Measurements from ENCODE around the gene B9D2.
"Not testable (repeated sequence)": the region's sequence is repeated elsewhere in the genome, so short reads cannot be mapped to it uniquely, and the experiment has no call there.

B9D2 gene

GRCh38 chr19:41409288-41409687 is 45.3 kb upstream of the B9D2 start:
- Histone ChIP-seq H3K36me3 (replicated peaks) (no peaks in the 10 kb centered on the region), H3K27me3 (replicated peaks) (no peaks in the 10 kb centered on the region), H3K4me3 (ENCODE audit: low read depth, low read length) (no peak overlapping the region), H3K27ac (no peak overlapping the region)
- in situ Hi-C loops (cut with HindIII; ENCODE audit: low pct_ligation_motif_present, low sequenced_read_pairs) = no loop called here
- no peak for TF ChIP-seq CTCF (IDR thresholded peaks at IDR 0.05; ENCODE audit: low read depth, low read length, missing control alignments)
- DNase-seq = no peak

GRCh38 chr19:41408846-41409245 is 44.9 kb upstream of the B9D2 start:
- H3K27me3 ChIP-seq (replicated peaks); H3K4me3 ChIP-seq (ENCODE audit: low read depth, low read length): not testable (repeated sequence)

GRCh38 chr19:41408256-41408655 is 44.3 kb upstream of the B9D2 start:
- no peak for TF ChIP-seq CTCF (IDR thresholded peaks at IDR 0.05; ENCODE audit: low read depth, low read length, missing control alignments)
- no peak overlapping the region for H3K4me3 ChIP-seq (ENCODE audit: low read depth, low read length)
- H3K27ac ChIP-seq = no peak overlapping the region
- in situ Hi-C loops (cut with HindIII; ENCODE audit: low pct_ligation_motif_present, low sequenced_read_pairs) = no loop called here
- no peaks in the 10 kb centered on the region for H3K27me3 ChIP-seq (replicated peaks)
- DNase-seq = no peak
- no peaks in the 10 kb centered on the region for H3K36me3 ChIP-seq (replicated peaks)

More at GRCh38 chr19:41408846-41409245, 44.9 kb upstream of the B9D2 start:
- H3K27ac ChIP-seq; in situ Hi-C loops (cut with HindIII; ENCODE audit: low pct_ligation_motif_present, low sequenced_read_pairs); H3K36me3 ChIP-seq (replicated peaks); DNase-seq: not testable (repeated sequence)

- no peak for TF ChIP-seq CTCF (IDR thresholded peaks at IDR 0.05; ENCODE audit: low read depth, low read length, missing control alignments)
- no peak for DNase-seq
- no peaks in the 10 kb centered on the region for H3K36me3 ChIP-seq (replicated peaks)
- no peak overlapping the region for H3K27ac ChIP-seq
- no peaks in the 10 kb centered on the region for H3K27me3 ChIP-seq (replicated peaks)
- in situ Hi-C loops (cut with HindIII; ENCODE audit: low pct_ligation_motif_present, low sequenced_read_pairs) = no loop called here
- H3K4me3 ChIP-seq (ENCODE audit: low read depth, low read length) = no peak overlapping the region
Observed at GRCh38 chr19:41407271-41407670, 43.3 kb upstream of the B9D2 start.

GRCh38 chr19:41405776-41406175 is 41.8 kb upstream of the B9D2 start:
- no peaks in the 10 kb centered on the region for H3K27me3 ChIP-seq (replicated peaks)
- in situ Hi-C loops (cut with HindIII; ENCODE audit: low pct_ligation_motif_present, low sequenced_read_pairs) = no loop called here
- H3K4me3 ChIP-seq (ENCODE audit: low read depth, low read length) = no peak overlapping the region
- H3K27ac ChIP-seq = no peak overlapping the region
- no peak for DNase-seq
- no peaks in the 10 kb centered on the region for H3K36me3 ChIP-seq (replicated peaks)
- no peak for TF ChIP-seq CTCF (IDR thresholded peaks at IDR 0.05; ENCODE audit: low read depth, low read length, missing control alignments)

GRCh38 chr19:41403181-41403970 is 39.4 kb upstream of the B9D2 start:
- DNase-seq = no peak
- H3K27me3 ChIP-seq (replicated peaks) = no peaks in the 10 kb centered on the region
- in situ Hi-C loops (cut with HindIII; ENCODE audit: low pct_ligation_motif_present, low sequenced_read_pairs) = no loop called here

More at GRCh38 chr19:41403181-41403970, 39.4 kb upstream of the B9D2 start:
- no peak for TF ChIP-seq CTCF (IDR thresholded peaks at IDR 0.05; ENCODE audit: low read depth, low read length, missing control alignments)
- no peak overlapping the region for H3K4me3 ChIP-seq (ENCODE audit: low read depth, low read length)
- H3K27ac ChIP-seq = no peak overlapping the region
- no peaks in the 10 kb centered on the region for H3K36me3 ChIP-seq (replicated peaks)
